ENCODE results near the gene ASB6.
"Not testable (repeated sequence)": the region's sequence is repeated elsewhere in the genome, so short reads cannot be mapped to it uniquely, and the experiment has no call there.

ASB6 gene

GRCh38 chr9:129608561-129609481 is 33.1 kb downstream of the ASB6 start:
- DNase-seq (ENCODE audit: low read depth in 2 of 2) = no peak

- no peak for DNase-seq (ENCODE audit: low read depth in 2 of 2)
Observed at GRCh38 chr9:129607027-129607387, 34.9 kb downstream of the ASB6 start.

- DNase-seq (ENCODE audit: low read depth in 2 of 2) = no peak
Observed at GRCh38 chr9:129606161-129607026, 35.6 kb downstream of the ASB6 start.

GRCh38 chr9:129604766-129605163 is 37.2 kb downstream of the ASB6 start:
- DNase-seq (ENCODE audit: low read depth in 2 of 2) = no peak

- no peak for DNase-seq (ENCODE audit: low read depth in 2 of 2)
Observed at GRCh38 chr9:129604056-129604765, 37.7 kb downstream of the ASB6 start.

- no peak for DNase-seq (ENCODE audit: low read depth in 2 of 2)
Observed at GRCh38 chr9:129602598-129603415, 39.1 kb downstream of the ASB6 start.

- no peak for DNase-seq (ENCODE audit: low read depth in 2 of 2)
Observed at GRCh38 chr9:129601082-129601674, 40.8 kb downstream of the ASB6 start.

- DNase-seq (ENCODE audit: low read depth in 2 of 2) = no peak
Observed at GRCh38 chr9:129598089-129598596, 43.8 kb downstream of the ASB6 start.

GRCh38 chr9:129597355-129598088 is 44.4 kb downstream of the ASB6 start:
- no peak for DNase-seq (ENCODE audit: low read depth in 2 of 2)

- DNase-seq (ENCODE audit: low read depth in 2 of 2) = no peak
Observed at GRCh38 chr9:129596541-129597331, 45.2 kb downstream of the ASB6 start.

GRCh38 chr9:129595903-129596540 is 45.9 kb downstream of the ASB6 start:
- no peak for DNase-seq (ENCODE audit: low read depth in 2 of 2)

GRCh38 chr9:129595311-129595741 is 46.6 kb downstream of the ASB6 start:
- DNase-seq (ENCODE audit: low read depth in 2 of 2) = no peak

GRCh38 chr9:129594632-129595031 is 47.3 kb downstream of the ASB6 start:
- DNase-seq (ENCODE audit: low read depth in 2 of 2) = no peak

- DNase-seq (ENCODE audit: low read depth in 2 of 2) = not testable (repeated sequence)
Observed at GRCh38 chr9:129592790-129593189, 49.2 kb downstream of the ASB6 start.

GRCh38 chr9:129591916-129592315 is 50.0 kb downstream of the ASB6 start:
- DNase-seq (ENCODE audit: low read depth in 2 of 2) = no peak

- no peak for DNase-seq (ENCODE audit: low read depth in 2 of 2)
Observed at GRCh38 chr9:129590466-129590865, 51.5 kb downstream of the ASB6 start.

GRCh38 chr9:129587487-129588262 is 54.3 kb downstream of the ASB6 start:
- no peak for DNase-seq (ENCODE audit: low read depth in 2 of 2)

- DNase-seq (ENCODE audit: low read depth in 2 of 2) = no peak
Observed at GRCh38 chr9:129586685-129587084, 55.3 kb downstream of the ASB6 start.
